ENCODE measurements around the gene TBL1XR1. TPM values are rescaled to one million over a fixed set of nuclear protein-coding genes. Genes with fewer than 3 reads are reported as not detected.
"Not testable (repeated sequence)": the region's sequence is repeated elsewhere in the genome, so short reads cannot be mapped to it uniquely, and the experiment has no call there.

The TBL1XR1 gene
- total and polyA plus RNA-seq, 8 donors = 14.1 to 93.0 (median 47.2) TPM

- peaks cover 0 to 7% (median 0%) of the 10 kb centered on the region in 3 donors for H3K4me1 ChIP-seq
- WGBS, 2 donors = 89% methylated on average over 7 of the region's 7 CpGs
- DNase-seq = no peak
Observed at GRCh38 chr3:177185035-177185574, 12.2 kb downstream of the TBL1XR1 start.

GRCh38 chr3:177184602-177185001 is 12.7 kb downstream of the TBL1XR1 start:
- H3K4me1 ChIP-seq; intact Hi-C loops (cut with DNase I); H3K27ac ChIP-seq; H3K27me3 ChIP-seq; DNase-seq; H3K36me3 ChIP-seq; FAIRE-seq; H3K9me3 ChIP-seq; ATAC-seq; H3K4me3 ChIP-seq: not testable (repeated sequence)
- WGBS, 2 donors = 91 to 94% methylated on average over 3 of the region's 3 CpGs

More at GRCh38 chr3:177185035-177185574, 12.2 kb downstream of the TBL1XR1 start:
- Histone ChIP-seq H3K36me3 (no peaks in the 10 kb centered on the region), H3K4me3 (no peak overlapping the region), H3K9me3 (no peaks in the 10 kb centered on the region), H3K27me3 (no peaks in the 10 kb centered on the region), H3K27ac (no peak overlapping the region)
- no peak for TF ChIP-seq CTCF (IDR thresholded peaks at IDR 0.05)
- intact Hi-C loops (cut with DNase I) = no loop called here
- FAIRE-seq (no peak), ATAC-seq (no peak)

- intact Hi-C loops (cut with DNase I) = no loop called here
- 86 to 88% methylated on average over 1 of the region's 1 CpG for WGBS, 2 donors
Observed at GRCh38 chr3:177182352-177182751, 14.9 kb downstream of the TBL1XR1 start.

GRCh38 chr3:177181418-177181817 is 15.9 kb downstream of the TBL1XR1 start:
- no peaks in the 10 kb centered on the region for H3K27me3 ChIP-seq
- DNase-seq = no peak
- no peak for TF ChIP-seq CTCF (IDR thresholded peaks at IDR 0.05)
- no peaks in the 10 kb centered on the region for H3K9me3 ChIP-seq
- H3K4me1 ChIP-seq = peaks cover 0 to 14% (median 9%) of the 10 kb centered on the region in 3 donors
- no peaks in the 10 kb centered on the region for H3K36me3 ChIP-seq
- no peak overlapping the region for H3K4me3 ChIP-seq
- FAIRE-seq = no peak
- intact Hi-C loops (cut with DNase I) = no loop called here
- H3K27ac ChIP-seq = no peak overlapping the region
- WGBS, 2 donors = 78 to 86% methylated on average over 5 of the region's 5 CpGs
- ATAC-seq = no peak

More at GRCh38 chr3:177182352-177182751, 14.9 kb downstream of the TBL1XR1 start:
- no peak for TF ChIP-seq CTCF (IDR thresholded peaks at IDR 0.05)
- Histone ChIP-seq H3K27ac (no peak overlapping the region), H3K4me1 (peaks cover 0 to 15% (median 8%) of the 10 kb centered on the region in 3 donors), H3K36me3 (no peaks in the 10 kb centered on the region), H3K9me3 (no peaks in the 10 kb centered on the region), H3K4me3 (no peak overlapping the region), H3K27me3 (no peaks in the 10 kb centered on the region)
- DNase-seq = no peak
- ATAC-seq = no peak
- FAIRE-seq = no peak

GRCh38 chr3:177180506-177180905 is 16.8 kb downstream of the TBL1XR1 start:
- Histone ChIP-seq H3K9me3 (no peaks in the 10 kb centered on the region), H3K4me3 (no peak overlapping the region), H3K27me3 (no peaks in the 10 kb centered on the region), H3K36me3 (no peaks in the 10 kb centered on the region), H3K4me1 (peaks cover 0 to 9% (median 8%) of the 10 kb centered on the region in 3 donors), H3K27ac (no peak overlapping the region)
- FAIRE-seq (no peak), DNase-seq (no peak), ATAC-seq (no peak)
- intact Hi-C loops (cut with DNase I) = no loop called here
- WGBS, 2 donors = 94 to 100% methylated on average over 5 of the region's 5 CpGs
- no peak for TF ChIP-seq CTCF (IDR thresholded peaks at IDR 0.05)

All from pancreas (tissue), 10 donors.